ENCODE data around the gene DVL2.

Gene DVL2

GRCh38 chr17:7237761-7238419 lies 3.6 kb upstream of the DVL2 start:
- DNase-seq: peak; percentile 61 to 71

- DNase-seq: no peak
These were observed 3.0 kb upstream of the DVL2 start for GRCh38 chr17:7237266-7237760.

GRCh38 chr17:7236808-7237207 lies 2.5 kb upstream of the DVL2 start:
- no peak for DNase-seq

- DNase-seq: peak in 1 of 2 donors; percentile 60
These were observed 1.7 kb upstream of the DVL2 start for GRCh38 chr17:7235693-7236665.

GRCh38 chr17:7233701-7234082 lies 625 bp downstream of the DVL2 start:
- no peak for DNase-seq

GRCh38 chr17:7232114-7232513 lies 2.2 kb downstream of the DVL2 start:
- DNase-seq: no peak

- DNase-seq: no peak
These were observed 4.8 kb downstream of the DVL2 start for GRCh38 chr17:7229504-7229903.

- no peak for DNase-seq
These were observed 5.4 kb downstream of the DVL2 start for GRCh38 chr17:7228920-7229319.

GRCh38 chr17:7226721-7227710 lies 7.3 kb downstream of the DVL2 start:
- no peak for DNase-seq

GRCh38 chr17:7225711-7226331 lies 8.5 kb downstream of the DVL2 start:
- no peak for DNase-seq

GRCh38 chr17:7224661-7225111 lies 9.6 kb downstream of the DVL2 start:
- DNase-seq: no peak

GRCh38 chr17:7224110-7224509 lies 10.2 kb downstream of the DVL2 start:
- no peak for DNase-seq

- no peak for DNase-seq
These were observed 10.9 kb downstream of the DVL2 start for GRCh38 chr17:7223375-7223774.

GRCh38 chr17:7222972-7223292 lies 11.4 kb downstream of the DVL2 start:
- DNase-seq: no peak

GRCh38 chr17:7222093-7222971 lies 12.0 kb downstream of the DVL2 start:
- no peak for DNase-seq

- DNase-seq: no peak
These were observed 12.8 kb downstream of the DVL2 start for GRCh38 chr17:7221278-7222092.

GRCh38 chr17:7220593-7221277 lies 13.6 kb downstream of the DVL2 start:
- peak; percentile 46 to 62 for DNase-seq

- DNase-seq: peak; percentile 76 to 88
These were observed 14.3 kb downstream of the DVL2 start, which contains the start of the genes ACADVL and DLG4 for GRCh38 chr17:7219812-7220592. TSS of gene ACADVL (plus strand) at chr17:7219938. CDS start at chr17:7219985, 47 bp downstream. TSS of gene DLG4 (minus strand) at chr17:7219836.
